Urothelium cell line (cell line): Measurements from ENCODE around the gene BAIAP2L2.
A peak's percentile ranks its signal among the peaks of the same experiment; 100 is the strongest.
"Not testable (repeated sequence)": the region's sequence is repeated elsewhere in the genome, so short reads cannot be mapped to it uniquely, and the experiment has no call there.

Experiments
- DNase-seq: peaks from one replicate; pipeline ENCODE4 v3.0.0; 2011; ENCODE audit warnings: low spot score, mixed read lengths
- FAIRE-seq: peaks from 2 replicates; lab custom pipeline; 2011; peaks lifted over from hg19 to GRCh38; lab: Jason Lieb, UNC

BAIAP2L2 gene, protein sequence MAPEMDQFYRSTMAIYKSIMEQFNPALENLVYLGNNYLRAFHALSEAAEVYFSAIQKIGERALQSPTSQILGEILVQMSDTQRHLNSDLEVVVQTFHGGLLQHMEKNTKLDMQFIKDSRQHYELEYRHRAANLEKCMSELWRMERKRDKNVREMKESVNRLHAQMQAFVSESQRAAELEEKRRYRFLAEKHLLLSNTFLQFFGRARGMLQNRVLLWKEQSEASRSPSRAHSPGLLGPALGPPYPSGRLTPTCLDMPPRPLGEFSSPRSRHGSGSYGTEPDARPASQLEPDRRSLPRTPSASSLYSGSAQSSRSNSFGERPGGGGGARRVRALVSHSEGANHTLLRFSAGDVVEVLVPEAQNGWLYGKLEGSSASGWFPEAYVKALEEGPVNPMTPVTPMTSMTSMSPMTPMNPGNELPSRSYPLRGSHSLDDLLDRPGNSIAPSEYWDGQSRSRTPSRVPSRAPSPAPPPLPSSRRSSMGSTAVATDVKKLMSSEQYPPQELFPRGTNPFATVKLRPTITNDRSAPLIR

GRCh38 chr22:38110008-38110862 lies at the start of gene BAIAP2L2:
Gene BAIAP2L2, minus strand, starts transcription at chr22:38110684. Its CDS starts 159 bp downstream, at chr22:38110525.
- no peak for DNase-seq

DNA sequence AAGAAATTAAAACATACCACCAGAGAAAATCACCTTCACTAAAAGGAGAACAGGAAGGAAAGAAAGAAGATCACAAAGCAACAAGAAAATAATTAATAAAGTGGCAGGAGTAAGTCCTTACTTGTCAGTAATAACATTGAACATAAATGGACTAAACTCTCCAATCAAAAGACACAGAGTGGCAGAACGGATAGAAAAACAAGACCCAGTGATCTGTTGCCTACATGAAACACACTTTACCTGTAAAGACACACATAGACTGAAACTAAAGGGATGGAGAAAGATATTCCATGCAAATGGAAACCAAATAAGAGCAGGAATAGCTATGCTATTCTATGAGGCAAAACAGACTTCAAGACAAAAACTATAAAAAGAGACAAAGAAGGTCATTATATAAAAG lies 45.2 kb upstream of the BAIAP2L2 start:
- no peak for FAIRE-seq
- DNase-seq: no peak

More at GRCh38 chr22:38110008-38110862, at the start of gene BAIAP2L2:
- no peak for FAIRE-seq

DNA sequence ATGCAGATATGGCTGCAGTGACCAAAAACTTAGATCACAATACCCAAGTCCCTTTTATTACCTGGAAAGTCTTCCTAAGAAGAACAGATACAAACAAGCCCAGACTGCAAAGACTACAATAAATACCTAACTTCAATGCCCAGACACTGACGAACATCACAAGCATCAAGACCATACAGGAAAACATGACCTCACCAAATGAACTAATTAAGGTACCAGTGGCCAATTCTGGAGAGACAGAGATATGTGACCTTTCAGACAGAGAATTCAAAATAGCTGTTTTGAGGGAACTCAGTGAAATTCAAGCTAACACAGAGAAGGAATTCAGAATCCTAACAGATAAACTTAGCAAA lies 44.1 kb upstream of the BAIAP2L2 start:
- FAIRE-seq: not testable (repeated sequence)

DNA sequence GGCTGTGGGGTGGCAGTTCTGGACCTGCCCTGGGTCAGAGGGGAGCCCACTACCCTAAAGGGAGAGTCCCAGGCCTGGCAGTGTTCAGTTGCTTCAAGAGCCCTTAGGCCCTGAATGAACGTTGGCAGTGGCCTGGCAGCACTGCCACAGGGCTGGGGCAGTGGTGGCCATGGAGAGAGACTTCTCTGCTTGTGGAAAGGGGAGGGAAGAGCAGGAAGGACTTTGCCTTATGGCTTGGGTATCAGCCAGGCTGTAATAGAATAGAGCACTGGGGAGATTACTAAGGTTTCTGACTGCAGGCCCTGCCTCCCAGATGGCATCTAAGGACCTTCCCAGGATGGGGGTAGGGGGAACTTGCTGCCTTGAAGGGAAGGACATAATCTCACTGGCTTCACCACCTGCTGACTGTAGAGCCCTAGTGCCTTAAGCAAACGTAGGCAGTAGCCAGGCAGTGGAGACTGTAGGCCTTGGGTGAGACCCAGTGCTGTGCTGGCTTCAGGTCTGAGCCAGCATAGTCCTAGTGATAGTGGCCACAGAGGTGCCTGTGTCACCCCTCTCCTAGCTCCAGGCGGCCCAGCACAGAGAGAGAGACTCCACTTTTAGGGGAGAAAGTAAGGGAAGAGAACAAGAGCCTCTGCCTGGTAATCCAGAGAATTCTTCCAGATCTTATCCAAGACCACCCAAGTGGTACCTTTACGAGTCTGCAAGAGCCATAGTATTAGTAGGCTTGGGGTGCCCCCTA lies 43.5 kb upstream of the BAIAP2L2 start:
- no peak for DNase-seq
- peak; percentile 66 for FAIRE-seq

More for the DNA sequence above, 44.1 kb upstream of the BAIAP2L2 start:
- not testable (repeated sequence) for DNase-seq

GRCh38 chr22:38151126-38151500 lies 40.6 kb upstream of the BAIAP2L2 start:
- DNase-seq: no peak
- no peak for FAIRE-seq

GRCh38 chr22:38148245-38148644 lies 37.8 kb upstream of the BAIAP2L2 start:
- FAIRE-seq: peak; percentile 80
- DNase-seq: peak; percentile 86

GRCh38 chr22:38146166-38146565 lies 35.7 kb upstream of the BAIAP2L2 start:
- not testable (repeated sequence) for FAIRE-seq, DNase-seq

DNA sequence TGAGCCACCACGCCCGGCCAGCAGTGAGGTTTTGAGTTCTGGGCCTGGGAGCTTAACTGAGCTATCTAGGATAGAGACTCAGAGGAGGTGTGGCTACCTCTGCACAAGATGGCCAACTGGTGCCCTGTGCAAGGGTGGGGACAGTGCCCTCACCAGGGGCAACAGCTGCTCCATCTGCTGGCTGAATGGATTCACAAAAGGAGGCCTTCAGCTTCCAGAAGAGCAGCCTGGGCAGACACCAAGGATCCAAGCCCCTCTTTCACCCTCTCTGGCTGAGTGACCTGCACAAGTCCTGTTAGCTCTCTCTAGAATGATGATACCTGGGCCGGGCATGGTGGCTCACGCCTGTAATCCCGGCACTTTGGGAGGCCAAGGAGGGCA lies 33.5 kb upstream of the BAIAP2L2 start:
- FAIRE-seq (no peak), DNase-seq (no peak)

DNA sequence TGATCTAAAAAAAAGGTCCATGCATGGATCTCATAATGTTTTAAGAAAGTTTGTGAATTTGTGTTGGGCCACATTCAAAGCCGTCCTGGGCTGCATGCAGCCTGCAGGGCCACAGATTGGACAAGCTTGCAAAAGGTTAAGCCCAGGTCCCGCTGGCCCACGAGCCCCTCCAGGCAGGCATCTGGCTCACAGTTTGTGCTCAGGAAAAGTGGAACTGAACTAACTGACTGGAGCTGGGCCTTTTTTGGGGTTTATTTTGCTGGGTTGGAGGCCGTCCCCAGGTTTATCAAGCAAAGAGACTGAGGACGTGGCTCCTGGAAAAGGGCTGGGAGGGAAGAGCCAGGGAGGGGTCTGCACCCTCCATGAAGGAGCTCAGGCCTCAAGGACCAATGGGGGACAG lies 32.1 kb upstream of the BAIAP2L2 start:
- FAIRE-seq: no peak
- DNase-seq: no peak

DNA sequence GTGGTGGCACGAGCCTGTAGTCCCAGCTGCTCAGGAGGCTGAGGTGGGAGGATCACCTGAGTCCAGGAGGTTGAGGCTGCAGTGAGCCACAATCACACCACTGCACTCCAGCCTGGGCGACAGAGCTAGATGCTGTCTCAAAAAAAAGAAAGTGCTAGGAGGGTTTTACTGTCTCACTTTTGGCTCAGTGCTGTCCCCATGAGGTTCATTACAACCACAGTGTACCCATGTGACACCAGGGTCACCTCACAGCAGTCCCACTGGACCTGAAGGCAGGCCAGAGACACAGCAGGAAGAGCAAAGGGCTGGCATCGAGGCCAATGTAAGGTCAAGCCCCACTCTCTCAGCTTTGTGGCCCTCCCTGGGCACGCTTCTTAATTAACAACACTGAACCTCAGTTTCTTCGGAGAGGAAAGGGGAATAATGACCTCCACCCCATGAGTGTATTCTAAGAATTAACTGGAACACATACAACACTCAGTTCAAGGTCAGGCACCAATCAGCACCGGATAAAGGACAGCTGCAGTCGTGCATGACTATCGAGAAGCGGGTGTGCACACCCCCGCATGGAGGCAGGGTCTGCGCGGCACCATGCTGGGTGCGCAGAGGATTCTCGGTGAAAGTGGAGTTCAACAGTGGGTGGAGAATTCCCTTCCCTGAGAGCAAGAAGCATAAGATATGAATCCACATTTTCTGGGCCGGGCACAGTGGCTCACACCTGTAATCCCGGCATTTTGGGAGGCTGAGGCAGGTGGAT lies 30.9 kb upstream of the BAIAP2L2 start:
- FAIRE-seq: no peak
- DNase-seq: no peak

DNA sequence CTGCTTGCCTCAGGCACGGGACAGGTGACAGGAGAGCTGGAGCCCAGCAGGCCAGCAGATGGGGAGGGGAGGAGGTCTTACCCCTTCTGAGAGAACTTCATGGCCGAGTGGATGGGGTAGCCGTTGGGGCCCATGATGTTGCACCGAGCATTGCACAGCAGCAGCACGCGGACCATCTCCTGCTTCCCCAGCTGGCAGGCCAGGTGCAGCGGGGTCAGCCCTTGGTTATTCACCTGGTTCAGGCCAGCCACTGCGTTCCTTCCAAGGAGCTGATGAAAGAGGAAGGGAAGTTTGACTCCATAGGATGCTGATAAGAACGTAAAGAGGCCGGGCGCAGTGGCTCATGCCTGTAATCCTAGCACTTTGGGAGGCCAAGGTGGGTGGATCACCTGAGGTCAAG lies 29.4 kb upstream of the BAIAP2L2 start:
- FAIRE-seq (no peak), DNase-seq (no peak)

DNA sequence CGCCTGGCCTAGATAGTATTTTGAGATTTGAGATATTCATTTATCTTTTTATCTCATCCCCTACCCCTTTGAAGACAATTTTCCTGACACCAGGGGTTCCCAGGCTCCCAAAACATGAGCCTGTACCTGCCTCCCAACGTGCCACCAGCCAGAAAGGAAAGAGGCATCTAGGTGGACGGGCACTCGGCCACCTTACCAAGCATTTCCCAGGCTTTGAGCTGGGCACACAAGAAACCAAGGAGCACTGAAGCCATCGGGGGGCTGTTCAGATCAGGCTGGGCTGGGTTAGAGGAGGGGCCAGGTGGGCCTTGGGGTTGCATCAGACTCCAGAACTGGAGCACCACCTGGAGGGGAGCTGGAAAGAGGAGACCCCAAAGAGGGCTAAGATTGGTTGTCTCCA lies 28.5 kb upstream of the BAIAP2L2 start:
- DNase-seq: no peak
- no peak for FAIRE-seq

GRCh38 chr22:38137876-38138687 lies 27.6 kb upstream of the BAIAP2L2 start:
- FAIRE-seq: no peak
- DNase-seq: no peak

- DNase-seq (no peak), FAIRE-seq (no peak)
Observed at GRCh38 chr22:38136607-38137006, 26.1 kb upstream of the BAIAP2L2 start.

DNA sequence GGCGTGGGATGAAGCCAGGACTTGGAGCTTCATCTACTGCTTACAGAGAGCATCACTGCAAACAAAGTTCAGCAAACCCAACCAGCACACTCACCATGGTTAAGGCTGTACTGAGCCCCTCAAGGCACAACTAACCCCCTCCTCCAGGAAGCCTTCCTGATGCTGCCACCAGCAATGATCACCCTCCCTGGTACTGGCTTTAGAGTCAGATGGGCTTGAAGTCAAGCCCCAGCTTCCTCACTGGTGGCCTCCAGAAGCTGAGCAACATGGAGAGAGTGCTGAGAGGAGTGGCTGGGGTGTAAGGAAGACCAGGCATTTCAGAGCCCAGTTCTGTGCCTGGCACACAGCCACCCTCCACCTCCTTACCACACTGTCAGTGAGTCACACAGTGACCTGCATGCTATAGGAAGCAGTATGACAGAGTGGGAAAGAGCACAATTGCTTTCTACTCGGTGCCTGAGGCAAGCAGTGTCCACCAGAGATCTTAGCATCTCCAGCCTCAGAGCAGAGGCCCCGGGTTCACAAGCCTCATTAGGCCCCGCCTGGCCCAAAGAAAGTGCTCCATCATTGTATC lies 24.7 kb upstream of the BAIAP2L2 start:
- peak; percentile 88 for FAIRE-seq
- peak; percentile 80 for DNase-seq

DNA sequence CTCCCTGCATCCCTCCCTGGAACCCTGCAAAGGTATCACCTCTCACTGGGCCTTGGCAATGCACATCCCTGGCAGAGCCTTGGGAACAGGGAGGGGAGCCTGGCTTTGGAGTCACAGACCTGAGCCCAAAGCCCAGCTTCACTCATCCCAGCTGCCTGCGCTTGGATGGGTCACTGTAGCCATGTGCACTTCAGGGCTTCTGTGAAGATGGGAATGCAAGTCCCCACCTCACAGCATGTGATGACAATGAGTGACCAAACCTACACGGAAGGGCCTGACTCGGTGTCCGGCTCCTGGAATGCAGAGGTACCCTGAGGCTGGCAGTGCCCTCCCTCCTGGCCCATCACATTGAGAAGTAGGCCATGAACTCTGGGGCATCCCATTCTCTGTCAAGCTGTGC lies 22.8 kb upstream of the BAIAP2L2 start:
- no peak for DNase-seq
- no peak for FAIRE-seq

DNA sequence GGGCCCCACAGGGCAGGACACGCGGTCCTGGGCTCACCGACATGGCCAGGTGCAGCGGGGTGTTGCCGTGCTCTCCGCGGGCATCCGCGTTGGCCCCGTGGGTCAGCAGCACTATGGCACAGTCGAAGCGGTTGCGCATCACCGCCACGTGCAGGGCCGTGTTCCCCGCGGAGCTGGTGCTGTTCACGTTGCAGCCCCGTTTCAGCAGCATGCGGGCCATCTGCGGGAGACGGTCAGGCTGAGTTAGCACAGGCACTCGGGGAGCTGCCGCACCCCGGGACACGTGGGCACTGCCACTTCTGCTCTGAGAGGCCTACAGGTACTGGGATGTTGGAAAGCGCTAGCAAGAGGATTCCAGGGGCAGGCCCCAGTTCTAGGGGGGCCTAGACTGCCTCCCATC lies 22.3 kb upstream of the BAIAP2L2 start:
- DNase-seq (no peak), FAIRE-seq (no peak)

- DNase-seq (no peak), FAIRE-seq (peak; percentile 27)
Observed at GRCh38 chr22:38132136-38132535, 21.7 kb upstream of the BAIAP2L2 start.

DNA sequence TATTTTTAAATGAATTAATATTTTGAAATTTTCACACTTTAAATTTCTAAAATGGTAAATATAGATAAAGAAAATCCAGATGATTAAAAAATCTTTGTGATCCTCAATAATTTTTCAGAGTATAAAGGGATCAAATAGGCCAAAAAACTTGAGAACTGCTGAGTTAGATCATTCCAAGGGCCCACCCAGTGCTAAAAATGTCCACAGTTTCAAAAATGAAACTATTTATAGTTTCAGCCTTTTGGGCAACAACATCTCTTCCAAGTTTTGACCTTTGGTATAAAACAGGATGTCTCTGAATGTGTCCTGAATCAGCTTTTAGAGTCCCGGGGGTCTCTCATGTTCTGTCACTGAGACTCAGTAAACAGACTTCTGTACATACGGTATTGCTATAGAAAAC lies 20.9 kb upstream of the BAIAP2L2 start:
- DNase-seq (no peak), FAIRE-seq (no peak)
